ENCODE results near the gene UST. TPM values are rescaled to one million over a fixed set of nuclear protein-coding genes. Genes with fewer than 3 reads are reported as not detected.

The UST gene
- total RNA-seq, 2 donors from 2014 or later: 1.1 to 2.7 TPM

DNA sequence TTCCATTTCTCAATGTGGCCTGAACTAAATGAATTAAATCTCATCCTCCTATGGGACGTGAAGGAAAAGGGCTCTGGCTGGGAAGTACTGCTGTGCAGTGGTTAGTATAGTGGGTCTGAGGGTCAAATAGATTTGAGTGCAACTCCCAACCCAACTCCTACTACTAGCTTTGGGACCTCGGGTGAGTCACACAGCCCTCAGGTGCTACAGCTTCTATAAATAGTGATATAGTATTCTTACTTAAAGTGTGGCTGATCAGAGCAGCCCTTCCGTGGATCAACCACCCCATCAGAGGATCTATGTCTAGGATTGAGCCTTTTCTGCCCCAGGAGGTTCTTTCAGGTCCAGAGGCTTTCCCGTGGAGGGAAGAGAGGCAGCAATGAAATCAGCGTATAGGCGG is 904 bp upstream of the UST start:
- intact Hi-C loops (cut with DNase I): loop anchor here (10.0 kb wide), 1 partner anchor 199 kb away; no protein-coding TSS in a partner anchor
- Histone ChIP-seq H3K27ac (peak overlapping the region; percentile 62), H3K4me1 (no peaks in the 10 kb centered on the region), H3K4me3 (no peak overlapping the region), H3K27me3 (peaks cover 21% of the 10 kb centered on the region), H3K9ac (ENCODE audit: low read depth in 2 of 2, low read length in 2 of 2) (peak overlapping the region in 1 of 2 donors; percentile 38), H3K9me3 (no peaks in the 10 kb centered on the region), H3K36me3 (no peaks in the 10 kb centered on the region)
- TF ChIP-seq, protein P1, sequence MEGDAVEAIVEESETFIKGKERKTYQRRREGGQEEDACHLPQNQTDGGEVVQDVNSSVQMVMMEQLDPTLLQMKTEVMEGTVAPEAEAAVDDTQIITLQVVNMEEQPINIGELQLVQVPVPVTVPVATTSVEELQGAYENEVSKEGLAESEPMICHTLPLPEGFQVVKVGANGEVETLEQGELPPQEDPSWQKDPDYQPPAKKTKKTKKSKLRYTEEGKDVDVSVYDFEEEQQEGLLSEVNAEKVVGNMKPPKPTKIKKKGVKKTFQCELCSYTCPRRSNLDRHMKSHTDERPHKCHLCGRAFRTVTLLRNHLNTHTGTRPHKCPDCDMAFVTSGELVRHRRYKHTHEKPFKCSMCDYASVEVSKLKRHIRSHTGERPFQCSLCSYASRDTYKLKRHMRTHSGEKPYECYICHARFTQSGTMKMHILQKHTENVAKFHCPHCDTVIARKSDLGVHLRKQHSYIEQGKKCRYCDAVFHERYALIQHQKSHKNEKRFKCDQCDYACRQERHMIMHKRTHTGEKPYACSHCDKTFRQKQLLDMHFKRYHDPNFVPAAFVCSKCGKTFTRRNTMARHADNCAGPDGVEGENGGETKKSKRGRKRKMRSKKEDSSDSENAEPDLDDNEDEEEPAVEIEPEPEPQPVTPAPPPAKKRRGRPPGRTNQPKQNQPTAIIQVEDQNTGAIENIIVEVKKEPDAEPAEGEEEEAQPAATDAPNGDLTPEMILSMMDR (IDR thresholded peaks at IDR 0.05): no peak
- DNase-seq: no peak

DNA sequence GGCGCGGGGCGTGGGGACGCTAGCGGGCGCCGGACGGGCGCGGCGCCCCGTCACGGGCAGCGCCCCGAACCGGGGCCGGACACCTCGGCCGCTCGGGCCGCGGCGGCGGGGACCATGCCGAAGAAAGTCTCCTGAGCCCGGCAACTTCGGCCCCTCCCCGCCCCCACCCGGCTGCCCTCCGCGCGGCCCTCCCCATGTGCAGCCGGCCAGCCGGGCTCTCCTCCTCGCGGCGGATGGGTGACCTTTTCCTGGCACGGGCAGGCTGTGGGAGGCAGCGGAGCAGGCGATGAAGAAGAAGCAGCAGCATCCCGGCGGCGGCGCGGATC is 278 bp downstream of the UST start:
- TF ChIP-seq, protein P1 (IDR thresholded peaks at IDR 0.05): no peak
- Histone ChIP-seq H3K9me3 (no peaks in the 10 kb centered on the region), H3K36me3 (no peaks in the 10 kb centered on the region), H3K9ac (ENCODE audit: low read depth in 2 of 2, low read length in 2 of 2) (peak overlapping the region in 1 of 2 donors; percentile 69), H3K4me1 (no peaks in the 10 kb centered on the region), H3K27me3 (peaks cover 21% of the 10 kb centered on the region), H3K27ac (peak overlapping the region; percentile 71), H3K4me3 (peak overlapping the region; percentile 61)
- DNase-seq: no peak
- intact Hi-C loops (cut with DNase I): loop anchor here (10.0 kb wide), 1 partner anchor 198 kb away; no protein-coding TSS in a partner anchor

DNA sequence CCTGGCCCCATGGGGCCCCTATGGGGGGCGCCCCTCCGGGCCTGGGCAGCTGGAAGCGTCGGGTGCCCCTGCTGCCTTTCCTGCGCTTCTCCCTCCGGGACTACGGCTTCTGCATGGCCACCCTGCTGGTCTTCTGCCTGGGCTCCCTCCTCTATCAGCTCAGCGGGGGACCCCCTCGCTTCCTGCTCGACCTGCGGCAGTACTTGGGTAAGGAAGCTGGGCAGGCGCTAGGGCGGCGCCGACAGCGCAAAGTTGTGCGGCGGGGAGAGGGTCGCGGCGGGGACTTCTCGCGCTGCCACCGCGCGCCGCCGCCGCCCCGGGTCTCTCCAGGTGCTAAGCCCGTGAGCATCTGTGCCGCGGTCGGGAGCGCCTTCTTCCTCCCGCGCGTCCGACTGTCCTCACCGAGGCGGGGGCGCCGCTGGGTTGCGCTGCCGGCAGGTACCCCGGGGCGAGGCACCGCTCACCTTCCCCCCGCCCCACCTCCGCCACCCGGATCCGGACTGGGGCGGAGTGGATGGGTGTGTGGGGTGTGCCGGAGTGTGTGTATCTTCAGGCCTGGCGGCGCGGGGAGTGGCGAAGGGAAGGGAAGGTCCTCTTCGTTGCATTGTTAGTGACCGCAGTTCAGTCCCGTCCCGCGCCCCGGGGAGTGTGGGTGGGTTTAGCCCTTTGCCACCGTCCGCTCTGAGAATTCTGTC is 788 bp downstream of the UST start:
- peaks cover 21% of the 10 kb centered on the region for H3K27me3 ChIP-seq
- H3K27ac ChIP-seq: peak overlapping the region; percentile 71
- H3K9me3 ChIP-seq: no peaks in the 10 kb centered on the region
- peak overlapping the region in 1 of 2 donors; percentile 69 for H3K9ac ChIP-seq (ENCODE audit: low read depth in 2 of 2, low read length in 2 of 2)
- no peaks in the 10 kb centered on the region for H3K4me1 ChIP-seq
- DNase-seq: peak; percentile 72
- intact Hi-C loops (cut with DNase I): loop anchor here (10.0 kb wide), 1 partner anchor 197 kb away; no protein-coding TSS in a partner anchor
- no peaks in the 10 kb centered on the region for H3K36me3 ChIP-seq
- TF ChIP-seq, protein P1 (IDR thresholded peaks at IDR 0.05): no peak
- H3K4me3 ChIP-seq: peak overlapping the region; percentile 61

DNA sequence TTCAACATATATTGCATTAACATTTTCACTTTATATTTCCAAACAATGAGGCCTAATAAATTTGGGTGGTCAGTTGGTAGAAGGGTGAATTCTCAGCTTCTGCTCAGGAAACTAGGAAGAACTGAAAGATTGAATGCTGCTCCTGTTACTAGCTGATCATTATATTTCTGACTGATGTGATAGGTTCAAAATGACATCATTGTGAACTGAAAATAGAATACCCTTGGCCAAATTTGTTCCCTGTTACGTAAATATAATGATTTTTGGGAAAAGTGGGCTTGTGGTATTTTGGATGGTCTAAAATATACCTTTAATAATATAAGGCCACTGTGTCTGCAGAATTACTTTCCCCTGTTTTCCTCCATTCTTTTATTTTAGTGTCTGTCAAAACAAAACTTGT is 2.8 kb downstream of the UST start:
- Histone ChIP-seq H3K27ac (no peak overlapping the region), H3K4me1 (no peaks in the 10 kb centered on the region), H3K4me3 (no peak overlapping the region), H3K9ac (ENCODE audit: low read depth in 2 of 2, low read length in 2 of 2) (no peak overlapping the region), H3K36me3 (no peaks in the 10 kb centered on the region), H3K27me3 (peaks cover 21% of the 10 kb centered on the region), H3K9me3 (no peaks in the 10 kb centered on the region)
- TF ChIP-seq, protein P1 (IDR thresholded peaks at IDR 0.05): no peak
- DNase-seq: no peak
- intact Hi-C loops (cut with DNase I): loop anchor here (10.0 kb wide), 1 partner anchor 195 kb away; no protein-coding TSS in a partner anchor

DNA sequence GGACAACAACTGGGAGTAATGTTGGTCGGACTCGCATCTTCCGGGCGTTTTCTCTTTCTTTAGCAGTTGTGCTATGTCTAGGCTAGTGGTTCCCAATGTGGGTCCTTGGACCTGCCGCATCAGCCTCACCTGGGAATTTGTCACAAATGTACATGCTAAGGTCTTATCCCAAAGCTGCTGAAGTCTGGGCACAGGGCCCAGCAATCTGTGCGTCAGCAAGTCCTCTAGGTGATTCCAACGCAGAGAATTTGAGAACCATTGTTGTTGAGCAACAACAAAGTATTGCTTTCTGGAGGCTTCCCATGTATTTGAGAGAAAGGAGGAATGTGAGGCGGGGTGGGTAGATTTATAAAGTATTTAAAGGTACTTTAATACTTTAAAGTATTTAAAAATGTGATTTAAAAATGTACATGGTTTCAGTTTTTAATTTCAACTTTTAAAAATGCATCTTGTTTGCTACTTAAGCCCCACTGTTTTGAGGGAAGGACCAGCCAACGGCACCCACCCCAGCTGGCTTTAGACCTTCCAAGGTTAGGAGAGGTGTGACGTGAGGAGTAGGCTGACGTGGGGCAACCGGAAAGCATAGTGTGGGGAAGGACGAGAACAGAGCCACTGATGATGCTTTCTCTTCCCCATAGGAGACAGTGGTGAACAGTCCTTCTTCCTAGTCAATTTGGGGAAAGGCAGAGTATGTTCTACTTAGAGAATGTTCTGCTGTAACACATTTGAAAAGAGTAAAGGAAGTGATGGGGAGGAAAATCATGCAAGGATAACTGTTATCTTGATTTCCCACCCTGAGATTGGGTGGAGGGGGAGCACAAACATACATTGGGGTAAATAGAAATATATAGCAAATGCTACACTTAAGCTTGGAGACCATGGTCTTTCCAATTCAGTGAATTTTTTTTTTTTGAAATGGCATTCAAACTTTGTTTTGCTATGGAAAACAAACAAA is 4.3 kb downstream of the UST start:
- H3K9ac ChIP-seq (ENCODE audit: low read depth in 2 of 2, low read length in 2 of 2): no peak overlapping the region
- no peaks in the 10 kb centered on the region for H3K36me3 ChIP-seq
- no peaks in the 10 kb centered on the region for H3K4me1 ChIP-seq
- no peak for DNase-seq
- no peak overlapping the region for H3K27ac ChIP-seq
- no peak overlapping the region for H3K4me3 ChIP-seq
- no peaks in the 10 kb centered on the region for H3K9me3 ChIP-seq
- H3K27me3 ChIP-seq: peaks cover 21% of the 10 kb centered on the region
- intact Hi-C loops (cut with DNase I): no loop called here
- TF ChIP-seq, protein P1 (IDR thresholded peaks at IDR 0.05): no peak
